ENCODE measurements around the gene LIME1. TPM values are rescaled to one million over a fixed set of nuclear protein-coding genes. Genes with fewer than 3 reads are reported as not detected.

The LIME1 gene
- total and polyA plus RNA-seq, 10 of the 15 experiments (the other 5 are each of a cell fraction or from before 2014, with no cell fraction given): 0.35 to 154 (median 49.9) TPM

GRCh38 chr20:63700199-63701050 lies 36.0 kb upstream of the LIME1 start:
- WGBS (ENCODE audit: insufficient coverage, insufficient replicate concordance, low lambda C conversion rate, missing lambda C conversion rate): 89% methylated on average over 42 of the region's 43 CpGs
- no peaks in the 10 kb centered on the region for H3K9me3 ChIP-seq (replicated peaks; ENCODE audit: control insufficient read depth, insufficient read depth, low read length)
- no peaks in the 10 kb centered on the region for H4K20me1 ChIP-seq (ENCODE audit: control insufficient read depth, insufficient read depth)
- no peak for FAIRE-seq
- no TSS peak for BruUV-seq (replicated peaks)
- H3K4me1 ChIP-seq (ENCODE audit: control insufficient read depth, insufficient read depth, low read length): peaks cover 16% of the 10 kb centered on the region
- no peak for TF ChIP-seq IRF3 (IDR thresholded peaks at IDR 0.05)
- TF ChIP-seq ATF7 (IDR thresholded peaks at IDR 0.05; ENCODE audit: low read depth): no peak
- no peak for TF ChIP-seq PML (IDR thresholded peaks at IDR 0.05; ENCODE audit: low read length)
- TF ChIP-seq CREM (IDR thresholded peaks at IDR 0.05; ENCODE audit: low read depth): no peak
- no peak for TF ChIP-seq TBL1XR1 (IDR thresholded peaks at IDR 0.05; ENCODE audit: low read depth, low read length)
- no peak for TF ChIP-seq WRNIP1 (IDR thresholded peaks at IDR 0.05; ENCODE audit: borderline replicate concordance, low read depth, low read length)
- TF ChIP-seq GABPA (IDR thresholded peaks at IDR 0.05; ENCODE audit: low read depth): no peak
- TF ChIP-seq, protein P1, sequence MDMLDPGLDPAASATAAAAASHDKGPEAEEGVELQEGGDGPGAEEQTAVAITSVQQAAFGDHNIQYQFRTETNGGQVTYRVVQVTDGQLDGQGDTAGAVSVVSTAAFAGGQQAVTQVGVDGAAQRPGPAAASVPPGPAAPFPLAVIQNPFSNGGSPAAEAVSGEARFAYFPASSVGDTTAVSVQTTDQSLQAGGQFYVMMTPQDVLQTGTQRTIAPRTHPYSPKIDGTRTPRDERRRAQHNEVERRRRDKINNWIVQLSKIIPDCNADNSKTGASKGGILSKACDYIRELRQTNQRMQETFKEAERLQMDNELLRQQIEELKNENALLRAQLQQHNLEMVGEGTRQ (IDR thresholded peaks at IDR 0.05; ENCODE audit: borderline replicate concordance, low read depth, low read length): no peak
- TF ChIP-seq, protein P2, sequence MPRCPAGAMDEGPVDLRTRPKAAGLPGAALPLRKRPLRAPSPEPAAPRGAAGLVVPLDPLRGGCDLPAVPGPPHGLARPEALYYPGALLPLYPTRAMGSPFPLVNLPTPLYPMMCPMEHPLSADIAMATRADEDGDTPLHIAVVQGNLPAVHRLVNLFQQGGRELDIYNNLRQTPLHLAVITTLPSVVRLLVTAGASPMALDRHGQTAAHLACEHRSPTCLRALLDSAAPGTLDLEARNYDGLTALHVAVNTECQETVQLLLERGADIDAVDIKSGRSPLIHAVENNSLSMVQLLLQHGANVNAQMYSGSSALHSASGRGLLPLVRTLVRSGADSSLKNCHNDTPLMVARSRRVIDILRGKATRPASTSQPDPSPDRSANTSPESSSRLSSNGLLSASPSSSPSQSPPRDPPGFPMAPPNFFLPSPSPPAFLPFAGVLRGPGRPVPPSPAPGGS (IDR thresholded peaks at IDR 0.05; ENCODE audit: borderline replicate concordance, insufficient read depth, low read depth, low read length, poor library complexity, severe bottlenecking): peak; percentile 13
- no peak for TF ChIP-seq ETV6 (conservative IDR thresholded peaks at IDR 0.05 in 1 of 2, IDR thresholded peaks at IDR 0.05 in 1 of 2; ENCODE audit: borderline replicate concordance in 1 of 2, low read depth in 1 of 2)
- peak; percentile 54; the same call in 1 of the 2 replicates for TF ChIP-seq POLR2A (IDR thresholded peaks at IDR 0.05; ENCODE audit: low read depth, low read length)
- TF ChIP-seq, protein P3, sequence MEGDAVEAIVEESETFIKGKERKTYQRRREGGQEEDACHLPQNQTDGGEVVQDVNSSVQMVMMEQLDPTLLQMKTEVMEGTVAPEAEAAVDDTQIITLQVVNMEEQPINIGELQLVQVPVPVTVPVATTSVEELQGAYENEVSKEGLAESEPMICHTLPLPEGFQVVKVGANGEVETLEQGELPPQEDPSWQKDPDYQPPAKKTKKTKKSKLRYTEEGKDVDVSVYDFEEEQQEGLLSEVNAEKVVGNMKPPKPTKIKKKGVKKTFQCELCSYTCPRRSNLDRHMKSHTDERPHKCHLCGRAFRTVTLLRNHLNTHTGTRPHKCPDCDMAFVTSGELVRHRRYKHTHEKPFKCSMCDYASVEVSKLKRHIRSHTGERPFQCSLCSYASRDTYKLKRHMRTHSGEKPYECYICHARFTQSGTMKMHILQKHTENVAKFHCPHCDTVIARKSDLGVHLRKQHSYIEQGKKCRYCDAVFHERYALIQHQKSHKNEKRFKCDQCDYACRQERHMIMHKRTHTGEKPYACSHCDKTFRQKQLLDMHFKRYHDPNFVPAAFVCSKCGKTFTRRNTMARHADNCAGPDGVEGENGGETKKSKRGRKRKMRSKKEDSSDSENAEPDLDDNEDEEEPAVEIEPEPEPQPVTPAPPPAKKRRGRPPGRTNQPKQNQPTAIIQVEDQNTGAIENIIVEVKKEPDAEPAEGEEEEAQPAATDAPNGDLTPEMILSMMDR (IDR thresholded peaks at IDR 0.05 in 2 of 3, conservative IDR thresholded peaks at IDR 0.05 in 1 of 3; ENCODE audit: control insufficient read depth in 2 of 3, extremely low read depth in 1 of 3, insufficient read depth in 1 of 3, low read depth in 3 of 3, low read length in 3 of 3): no peak
- no peak for TF ChIP-seq RUNX3 (IDR thresholded peaks at IDR 0.05; ENCODE audit: low read length)
- TF ChIP-seq MYB (IDR thresholded peaks at IDR 0.05; ENCODE audit: borderline replicate concordance, low read depth, low read length): no peak
- no peak for TF ChIP-seq RELA (IDR thresholded peaks at IDR 0.05; ENCODE audit: borderline replicate concordance, partially characterized antibody)
- TF ChIP-seq POLR2AphosphoS2 (IDR thresholded peaks at IDR 0.05; ENCODE audit: low read depth, low read length): no peak
- no peaks in the 10 kb centered on the region; the same call in 1 of the 2 replicates for H3K79me2 ChIP-seq (ENCODE audit: control insufficient read depth, insufficient read depth, low read length)
- ChIA-PET RAD21 (ENCODE audit: unreplicated experiment) (no interaction called here), POLR2A (interaction anchor here (0.6 kb wide), 1 partner anchor 191 kb away, joined by 4 read pairs; no protein-coding TSS in a partner anchor), CTCF (no interaction called here), SMC1A (ENCODE audit: uncharacterized antibody, unreplicated experiment) (no interaction called here)
- no peak overlapping the region for H3K9ac ChIP-seq (ENCODE audit: control insufficient read depth, insufficient read depth, low read length)
- no peaks in the 10 kb centered on the region for H3K27me3 ChIP-seq (replicated peaks in 1 of 2; ENCODE audit: control insufficient read depth in 2 of 2, insufficient read depth in 2 of 2, low read length in 1 of 2)
- no peak for DNase-seq (ENCODE audit: low read depth, low spot score)
- peaks cover 3 to 5% of the 10 kb centered on the region in 2 experiments; a peak in 3 of 4 replicates for H3K36me3 ChIP-seq (ENCODE audit: control insufficient read depth in 2 of 2, insufficient read depth in 2 of 2, low read length in 1 of 2)
- H3K27ac ChIP-seq (ENCODE audit: control insufficient read depth, insufficient read depth): no peak overlapping the region
- H2AFZ ChIP-seq (ENCODE audit: control insufficient read depth, low read depth, low read length): no peak overlapping the region
- intact Hi-C loops (cut with micrococcal nuclease; ENCODE audit: unreplicated experiment) (no loop called here), in situ Hi-C loops (cut with MboI) (no loop called here)
- no peak overlapping the region for H3K4me3 ChIP-seq
- no peak overlapping the region for H3K4me2 ChIP-seq (ENCODE audit: control insufficient read depth, insufficient read depth)
- ATAC-seq: no peak

Measured in GM12878 (cell line).